Stimulated activated memory B cell treated with anti-CD40 and anti-IgM and Interleukin-4, amounts not matched to agents 10 μg/mL and 1 μg/mL and 100 μg/mL, for 72 hours (primary cell): Measurements from ENCODE around the gene TAF1C.

Source experiments
- ATAC-seq: fragments of 150-1000 bp; cut with Tn5 transposase; 2 replicates; pipeline ENCODE4 v1.10.0; 2021
- H3K27ac Mint-ChIP-seq: one replicate; pipeline ENCODE4 v1.8.0; 2022; ENCODE audit warnings: mild to moderate bottlenecking, mixed read lengths
- H3K27me3 Mint-ChIP-seq: one replicate; pipeline ENCODE4 v1.8.0; 2022; ENCODE audit warnings: mixed read lengths
- H3K36me3 Mint-ChIP-seq: one replicate; pipeline ENCODE4 v1.8.0; 2022; ENCODE audit warnings: mixed read lengths
- H3K4me1 Mint-ChIP-seq: one replicate; pipeline ENCODE4 v1.8.0; 2022; ENCODE audit warnings: mixed read lengths
- H3K4me3 Mint-ChIP-seq: one replicate; pipeline ENCODE4 v1.8.0; 2022; ENCODE audit warnings: mild to moderate bottlenecking, moderate library complexity, mixed read lengths
- H3K9me3 Mint-ChIP-seq: one replicate; pipeline ENCODE4 v1.8.0; 2022; ENCODE audit warnings: mixed read lengths

TAF1C gene

DNA sequence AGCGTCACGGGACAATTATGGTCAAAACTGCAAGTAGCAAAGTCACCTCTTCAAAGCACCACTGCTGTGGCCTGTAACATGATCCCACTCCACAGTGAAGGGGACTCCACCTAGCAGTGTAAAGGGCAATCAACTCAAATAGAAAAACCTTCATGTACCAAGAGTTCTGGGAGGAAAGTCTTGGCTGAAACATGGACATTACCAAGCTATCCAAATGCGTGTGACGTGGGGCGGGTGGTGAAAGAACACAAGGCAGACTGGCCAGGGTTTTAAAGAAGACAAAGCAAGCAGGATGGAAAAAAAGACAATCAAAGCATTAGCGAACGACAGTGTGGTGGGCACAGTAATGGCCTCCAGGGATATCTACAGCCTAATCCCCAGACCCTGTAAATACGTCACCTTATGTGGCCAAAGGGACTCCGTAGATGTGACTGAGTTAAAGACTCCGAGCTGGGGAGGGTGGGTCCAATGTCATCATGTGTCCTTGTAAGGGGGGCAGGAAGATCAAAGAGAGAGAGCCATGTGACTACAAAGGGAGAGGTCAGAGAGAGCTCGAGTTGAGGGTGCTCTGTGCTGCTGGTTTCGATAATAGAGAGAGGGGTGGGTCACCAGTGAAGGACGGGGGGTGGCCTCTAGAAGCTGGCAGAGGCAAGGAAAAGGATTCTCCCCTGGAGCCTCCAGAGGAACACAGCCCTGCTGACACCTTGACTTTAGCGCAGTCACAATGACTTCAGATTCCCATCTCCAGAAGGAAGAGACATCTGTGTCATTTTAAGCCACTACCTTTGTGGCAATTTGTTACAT lies 47.8 kb downstream of the TAF1C start:
- Mint-ChIP-seq H3K4me3 (no peak overlapping the region), H3K27ac (no peak overlapping the region), H3K9me3 (no peaks in the 10 kb centered on the region), H3K4me1 (peaks cover 44% of the 10 kb centered on the region), H3K36me3 (peaks cover 26% of the 10 kb centered on the region), H3K27me3 (no peaks in the 10 kb centered on the region)
- ATAC-seq = no peak

DNA sequence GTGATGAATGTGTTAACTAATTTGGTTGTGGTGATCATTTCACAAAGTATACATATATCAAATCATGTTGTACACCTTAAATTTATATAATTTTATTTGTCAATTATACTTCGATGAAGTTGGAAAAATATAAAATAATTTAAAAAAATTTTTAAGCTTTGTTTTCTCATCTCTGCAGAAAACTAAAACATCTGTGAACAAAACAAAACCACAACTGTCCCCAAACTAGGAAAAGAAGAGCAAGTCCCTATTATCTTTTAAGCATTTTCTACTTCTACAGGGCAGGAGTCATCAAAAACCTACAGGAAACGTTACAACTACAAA lies 48.4 kb downstream of the TAF1C start:
- Mint-ChIP-seq H3K4me1 (peaks cover 41% of the 10 kb centered on the region), H3K36me3 (peaks cover 26% of the 10 kb centered on the region), H3K9me3 (no peaks in the 10 kb centered on the region), H3K27ac (no peak overlapping the region), H3K4me3 (no peak overlapping the region), H3K27me3 (no peaks in the 10 kb centered on the region)
- no peak for ATAC-seq

DNA sequence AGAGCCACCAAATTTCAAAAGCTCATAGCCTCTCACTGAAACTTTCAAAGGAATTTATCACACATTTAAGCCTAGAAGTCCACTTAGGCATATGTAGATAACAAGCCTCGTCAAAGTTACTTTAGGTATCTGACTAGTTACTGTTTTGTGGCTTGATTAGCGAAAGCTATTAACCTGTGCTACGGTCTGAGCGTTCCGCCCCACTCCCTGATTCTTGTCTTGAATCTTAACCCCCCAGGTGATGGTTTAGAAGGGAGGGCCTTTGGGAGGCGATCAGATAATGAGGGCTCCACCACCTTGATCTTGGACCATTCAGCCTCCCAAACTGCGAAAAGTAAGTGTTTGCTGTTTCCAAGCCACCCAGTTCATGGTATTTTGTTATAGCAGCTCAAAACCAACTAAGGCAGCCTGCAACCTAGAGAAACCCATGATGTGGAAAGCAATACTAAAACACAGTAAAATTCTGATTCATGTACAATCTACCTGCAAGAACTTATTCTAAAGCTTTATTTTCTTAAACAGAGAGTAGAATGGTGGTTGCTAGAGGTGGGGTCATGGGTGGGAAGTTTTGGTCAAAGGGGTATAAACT lies 49.0 kb downstream of the TAF1C start:
- Mint-ChIP-seq H3K4me3 (no peak overlapping the region), H3K4me1 (peaks cover 35% of the 10 kb centered on the region), H3K27ac (no peak overlapping the region), H3K36me3 (peaks cover 26% of the 10 kb centered on the region), H3K27me3 (no peaks in the 10 kb centered on the region), H3K9me3 (no peaks in the 10 kb centered on the region)
- no peak for ATAC-seq

DNA sequence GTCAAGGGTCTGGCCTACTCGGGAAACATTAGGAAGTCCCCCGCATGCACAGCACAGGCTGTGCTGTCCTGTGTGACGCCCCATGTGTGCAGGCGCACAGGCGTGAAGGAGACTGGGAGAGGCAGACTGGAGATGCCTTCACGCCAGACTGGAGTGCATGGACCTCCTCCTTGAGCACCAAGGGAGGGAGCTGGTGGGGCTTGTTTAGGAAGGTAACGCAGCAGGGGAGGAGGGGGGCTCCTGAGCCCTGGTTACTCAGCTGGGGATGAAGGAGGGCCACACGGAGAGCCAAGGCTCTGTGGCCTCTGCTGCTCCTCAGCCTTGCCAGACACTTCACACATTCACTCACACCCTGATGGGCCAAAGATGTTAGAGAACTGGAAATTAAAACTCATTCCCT lies 49.6 kb downstream of the TAF1C start:
- ATAC-seq = no peak
- Mint-ChIP-seq H3K4me1 (peaks cover 35% of the 10 kb centered on the region), H3K27ac (peak overlapping the region; percentile 12)

DNA sequence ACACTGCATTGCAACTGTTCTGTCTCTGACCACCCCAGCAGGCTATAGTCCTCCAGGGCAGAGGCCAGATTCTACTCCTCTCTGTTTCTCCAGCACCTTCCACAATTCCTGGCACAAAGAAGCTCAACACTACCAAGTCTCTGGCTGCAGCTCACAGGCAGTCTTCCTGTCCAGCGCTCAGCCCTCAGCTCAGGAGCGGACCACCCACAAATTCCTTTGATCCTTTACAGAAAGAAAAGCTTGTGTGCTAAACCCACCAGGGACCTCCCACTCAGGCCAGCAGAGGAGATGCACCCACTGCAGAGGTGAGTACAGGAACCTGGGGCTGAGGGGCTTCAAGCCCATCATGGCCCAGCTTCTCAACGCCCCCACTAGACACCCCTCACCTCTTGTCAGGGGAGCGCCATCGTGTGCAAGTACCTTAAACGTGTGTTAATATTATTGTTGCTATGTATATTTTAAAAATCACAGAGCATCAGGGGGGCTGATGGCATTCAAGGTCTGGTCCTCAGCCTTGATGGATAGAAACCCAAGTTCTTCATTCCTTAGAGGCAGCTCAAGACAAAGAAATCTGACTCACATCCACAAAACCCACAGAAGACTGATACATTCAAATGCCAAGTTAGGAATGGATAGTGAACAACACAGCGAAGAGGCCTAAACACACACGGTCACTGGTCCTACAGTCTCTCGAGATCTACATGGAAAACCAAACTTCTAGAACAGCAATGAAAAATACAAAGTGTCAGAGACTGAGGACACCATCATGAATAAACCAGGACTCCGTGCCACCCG lies 50.3 kb downstream of the TAF1C start:
- peaks cover 30% of the 10 kb centered on the region for H3K4me1 Mint-ChIP-seq
- no peaks in the 10 kb centered on the region for H3K27me3 Mint-ChIP-seq
- peak overlapping the region; percentile 12 for H3K27ac Mint-ChIP-seq
- peaks cover 26% of the 10 kb centered on the region for H3K36me3 Mint-ChIP-seq
- no peak for ATAC-seq
- no peak overlapping the region for H3K4me3 Mint-ChIP-seq
- no peaks in the 10 kb centered on the region for H3K9me3 Mint-ChIP-seq

More for the DNA sequence above, 49.6 kb downstream of the TAF1C start:
- H3K9me3 Mint-ChIP-seq = no peaks in the 10 kb centered on the region
- no peaks in the 10 kb centered on the region for H3K27me3 Mint-ChIP-seq
- no peak overlapping the region for H3K4me3 Mint-ChIP-seq
- peaks cover 26% of the 10 kb centered on the region for H3K36me3 Mint-ChIP-seq

DNA sequence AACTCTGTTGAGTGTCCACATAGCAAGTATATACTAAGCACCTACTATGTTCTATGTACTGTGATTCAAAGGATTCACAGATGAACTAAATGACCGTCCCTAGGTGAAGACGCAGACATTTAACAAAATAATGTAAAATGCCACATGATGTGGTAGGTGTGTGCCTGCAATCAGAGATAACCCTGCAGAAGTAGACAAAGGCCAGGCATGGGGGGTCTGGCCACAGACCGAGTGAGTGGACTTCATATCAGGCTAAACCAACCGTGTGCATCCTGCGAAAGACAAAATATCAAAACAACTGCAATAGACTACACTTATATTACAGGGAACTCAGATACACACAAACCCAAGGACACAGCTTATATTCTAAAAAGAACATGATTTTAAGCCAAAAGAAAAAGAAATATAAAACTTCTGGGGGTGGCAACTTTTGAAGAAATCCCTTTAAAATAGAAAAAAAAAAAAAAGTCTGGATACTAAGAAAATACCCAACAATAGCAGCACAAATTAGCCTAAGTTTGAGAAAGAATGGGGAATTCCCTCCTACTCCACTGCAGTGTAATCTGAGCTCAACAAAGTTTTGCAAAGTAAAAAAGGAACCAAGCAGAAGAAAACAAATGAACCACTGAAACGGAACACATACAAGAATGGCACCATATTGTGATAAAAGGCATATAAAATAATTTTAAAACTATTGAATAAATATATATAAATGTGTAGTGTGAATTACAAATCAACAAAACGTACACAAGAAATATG lies 54.2 kb downstream of the TAF1C start:
- peak; percentile 53 for ATAC-seq

DNA sequence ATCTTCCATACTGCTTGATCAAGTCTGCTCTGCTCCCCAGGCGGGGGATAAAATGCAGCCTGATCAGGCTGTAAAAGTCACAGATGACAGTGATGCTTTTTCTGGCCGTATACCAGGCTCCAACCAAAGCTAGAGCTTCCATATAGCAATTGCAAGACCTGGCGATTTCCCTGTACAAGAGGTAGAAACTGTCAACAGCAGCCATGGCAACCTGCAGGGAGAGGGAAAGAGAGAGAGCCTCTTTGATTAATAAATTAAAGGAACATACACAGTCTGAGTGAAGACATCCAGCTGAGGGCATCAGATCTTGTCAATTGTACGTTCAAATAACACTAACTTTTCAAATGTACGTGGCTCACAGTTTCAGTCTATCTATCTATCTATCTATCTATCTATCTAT lies 55.7 kb downstream of the TAF1C start:
- Mint-ChIP-seq H3K27me3 (no peaks in the 10 kb centered on the region), H3K27ac (no peak overlapping the region), H3K4me3 (no peak overlapping the region), H3K4me1 (peaks cover 8% of the 10 kb centered on the region), H3K9me3 (no peaks in the 10 kb centered on the region), H3K36me3 (peaks cover 32% of the 10 kb centered on the region)
- no peak for ATAC-seq

More for the DNA sequence above, 54.2 kb downstream of the TAF1C start:
- no peaks in the 10 kb centered on the region for H3K27me3 Mint-ChIP-seq
- H3K27ac Mint-ChIP-seq = no peak overlapping the region
- peaks cover 20% of the 10 kb centered on the region for H3K4me1 Mint-ChIP-seq
- no peaks in the 10 kb centered on the region for H3K9me3 Mint-ChIP-seq
- H3K36me3 Mint-ChIP-seq = peaks cover 30% of the 10 kb centered on the region
- no peak overlapping the region for H3K4me3 Mint-ChIP-seq
